OCI-LY7 (cell line): ENCODE results near the gene FNBP1. TPM values are rescaled to one million over a fixed set of nuclear protein-coding genes. Genes with fewer than 3 reads are reported as not detected.

ENCODE experiments used
- BruUV-seq: library from RNA; stranded (reverse); fragments of 400-500 nt; replicated peaks from 2 replicates; lab custom pipeline; 2021; lab: Mats Ljungman, UMichigan
- CTCF ChIA-PET: fragments of 300-600 bp; sonication (Branson Sonifier 250); formaldehyde crosslinking; loops from one replicate; lab custom pipeline; 2022; ENCODE audit warnings: antibody characterized with exemption; ENCODE audit not compliant: unreplicated experiment; lab: Charles Lee
- POLR2A ChIA-PET: fragments of 300-600 bp; sonication (Branson Sonifier 250); formaldehyde crosslinking; loops from one replicate; lab custom pipeline; 2022; ENCODE audit warnings: antibody characterized with exemption; lab: Charles Lee
- DNase-seq: peaks from one replicate; pipeline ENCODE4 v3.0.0-alpha.2; 2015; ENCODE audit warnings: low spot score
- H2AFZ ChIP-seq: fragments of 200-600 bp; sonication (generic), shearing (Covaris generic); 2 replicates; pipeline ENCODE4 v1.6.1; 2014; ENCODE audit warnings: mild to moderate bottlenecking, antibody characterized with exemption, low read length, moderate library complexity
- H3K27ac ChIP-seq: fragments of 200-600 bp; sonication (generic); 2 replicates; pipeline ENCODE4 v1.5.1; 2014; ENCODE audit warnings: mixed run types, low read depth, mild to moderate bottlenecking, moderate library complexity, low read length, inconsistent platforms; ENCODE audit not compliant: poor library complexity, severe bottlenecking
- H3K36me3 ChIP-seq: fragments of 200-600 bp; sonication (generic); 2 replicates; pipeline ENCODE4 v1.6.1; 2014; ENCODE audit warnings: mild to moderate bottlenecking, antibody characterized with exemption, low read length, moderate library complexity, mixed read lengths; ENCODE audit not compliant: insufficient read depth
- H3K4me1 ChIP-seq: fragments of 200-600 bp; sonication (generic); 2 replicates; pipeline ENCODE4 v1.5.1; 2014; ENCODE audit warnings: mild to moderate bottlenecking, low read length; ENCODE audit not compliant: insufficient read depth, poor library complexity, severe bottlenecking
- H3K4me2 ChIP-seq: fragments of 200-600 bp; sonication (generic); 2 replicates; pipeline ENCODE4 v1.6.1; 2014; ENCODE audit warnings: mild to moderate bottlenecking, low read length
- H3K4me3 ChIP-seq: fragments of 200-600 bp; sonication (generic); 2 replicates; pipeline ENCODE4 v1.5.1; 2014; ENCODE audit warnings: mild to moderate bottlenecking, low read depth, low read length; ENCODE audit not compliant: poor library complexity, severe bottlenecking
- H3K79me2 ChIP-seq: fragments of 200-600 bp; sonication (generic); 2 replicates; pipeline ENCODE4 v1.6.1; 2016; ENCODE audit warnings: low read depth, mild to moderate bottlenecking, low read length, moderate library complexity, mixed read lengths; ENCODE audit not compliant: insufficient read depth
- H3K9me2 ChIP-seq: fragments of 200-600 bp; sonication (generic); 2 replicates; pipeline ENCODE4 v1.6.1; 2016; ENCODE audit warnings: mild to moderate bottlenecking, low read length, mixed read lengths; ENCODE audit not compliant: insufficient read depth
- H3K9me3 ChIP-seq: fragments of 200-600 bp; sonication (generic); 2 replicates; pipeline ENCODE4 v1.6.1; 2014; ENCODE audit warnings: mild to moderate bottlenecking, mixed run types, low read length, mixed read lengths
- H4K20me1 ChIP-seq: fragments of 200-600 bp; sonication (generic); 2 replicates; pipeline ENCODE4 v1.6.1; 2014; ENCODE audit warnings: mild to moderate bottlenecking, antibody characterized with exemption, low read length, moderate library complexity, mixed read lengths; ENCODE audit not compliant: insufficient read depth
- EZH2phosphoT487 ChIP-seq: fragments of 200-600 bp; sonication (generic); IDR thresholded peaks from 2 replicates; pipeline ENCODE4 v1.6.1; 2018; ENCODE audit warnings: low read depth, borderline replicate concordance, mild to moderate bottlenecking, mixed run types, antibody characterized with exemption, low read length, moderate library complexity, mixed read lengths
- intact Hi-C: fragments of 100-400 bp; cut with micrococcal nuclease; formaldehyde crosslinking; loops from one replicate; pipeline ENCODE4 v1.10.0; 2022; ENCODE audit not compliant: unreplicated experiment
- total RNA-seq, 2 experiments: library from RNA; depleted of rRNA in 1 of 2; stranded (reverse); fragments of >200 nt in 1 of 2; shearing (Covaris generic) in 1 of 2; gene quantifications; 2 replicates each; pipeline ENCODE4 v1.2.3, GENCODE V29; 2014 to 2022
- TF ChIP-seq, protein P1 (sequence below): fragments of 200-600 bp; sonication (generic); conservative IDR thresholded peaks from 2 replicates; pipeline ENCODE4 v1.5.1; 2014; ENCODE audit warnings: mild to moderate bottlenecking, antibody characterized with exemption, low read length, moderate library complexity, mixed read lengths

The FNBP1 gene
- total RNA-seq, 2 experiments from 2014 or later: 93.3 to 164 TPM

GRCh38 chr9:130054820-130055219 is 11.8 kb upstream of the FNBP1 start:
- BruUV-seq: no TSS peak
- POLR2A ChIA-PET: no interaction called here

GRCh38 chr9:130054325-130054786 is 11.4 kb upstream of the FNBP1 start:
- Histone ChIP-seq H3K79me2 (peaks cover 74% of the 10 kb centered on the region), H4K20me1 (no peaks in the 10 kb centered on the region; the same call in 1 of the 2 replicates)
- DNase-seq: no peak

More at GRCh38 chr9:130054820-130055219, 11.8 kb upstream of the FNBP1 start:
- H3K9me3 ChIP-seq: no peaks in the 10 kb centered on the region
- H4K20me1 ChIP-seq: no peaks in the 10 kb centered on the region; the same call in 1 of the 2 replicates
- peak overlapping the region; percentile 40 for H3K27ac ChIP-seq
- CTCF ChIA-PET: no interaction called here
- H3K79me2 ChIP-seq: peaks cover 74% of the 10 kb centered on the region
- peaks cover 20% of the 10 kb centered on the region; the same call in 1 of the 2 replicates for H3K36me3 ChIP-seq
- DNase-seq: no peak
- TF ChIP-seq EZH2phosphoT487: no peak
- TF ChIP-seq, protein P1, sequence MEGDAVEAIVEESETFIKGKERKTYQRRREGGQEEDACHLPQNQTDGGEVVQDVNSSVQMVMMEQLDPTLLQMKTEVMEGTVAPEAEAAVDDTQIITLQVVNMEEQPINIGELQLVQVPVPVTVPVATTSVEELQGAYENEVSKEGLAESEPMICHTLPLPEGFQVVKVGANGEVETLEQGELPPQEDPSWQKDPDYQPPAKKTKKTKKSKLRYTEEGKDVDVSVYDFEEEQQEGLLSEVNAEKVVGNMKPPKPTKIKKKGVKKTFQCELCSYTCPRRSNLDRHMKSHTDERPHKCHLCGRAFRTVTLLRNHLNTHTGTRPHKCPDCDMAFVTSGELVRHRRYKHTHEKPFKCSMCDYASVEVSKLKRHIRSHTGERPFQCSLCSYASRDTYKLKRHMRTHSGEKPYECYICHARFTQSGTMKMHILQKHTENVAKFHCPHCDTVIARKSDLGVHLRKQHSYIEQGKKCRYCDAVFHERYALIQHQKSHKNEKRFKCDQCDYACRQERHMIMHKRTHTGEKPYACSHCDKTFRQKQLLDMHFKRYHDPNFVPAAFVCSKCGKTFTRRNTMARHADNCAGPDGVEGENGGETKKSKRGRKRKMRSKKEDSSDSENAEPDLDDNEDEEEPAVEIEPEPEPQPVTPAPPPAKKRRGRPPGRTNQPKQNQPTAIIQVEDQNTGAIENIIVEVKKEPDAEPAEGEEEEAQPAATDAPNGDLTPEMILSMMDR: no peak
- peak overlapping the region; percentile 92 for H3K4me3 ChIP-seq
- no peaks in the 10 kb centered on the region for H3K9me2 ChIP-seq
- intact Hi-C loops: no loop called here
- no peak overlapping the region; the same call in 1 of the 2 replicates for H2AFZ ChIP-seq
- peak overlapping the region; percentile 99 for H3K4me2 ChIP-seq
- H3K4me1 ChIP-seq: peaks cover 50% of the 10 kb centered on the region

More at GRCh38 chr9:130054325-130054786, 11.4 kb upstream of the FNBP1 start:
- Histone ChIP-seq H3K27ac (peak overlapping the region; percentile 40), H3K4me3 (peak overlapping the region; percentile 92), H3K4me1 (peaks cover 52% of the 10 kb centered on the region), H3K9me3 (no peaks in the 10 kb centered on the region), H3K36me3 (peaks cover 15% of the 10 kb centered on the region; the same call in 1 of the 2 replicates), H2AFZ (peak overlapping the region; percentile 59; the same call in 1 of the 2 replicates), H3K4me2 (peak overlapping the region; percentile 99), H3K9me2 (no peaks in the 10 kb centered on the region)
- BruUV-seq: TSS peak; percentile 68
- no peak for TF ChIP-seq EZH2phosphoT487
- TF ChIP-seq, protein P1: no peak
- ChIA-PET POLR2A (interaction anchor here (0.8 to 1.8 kb wide), 7 partner anchors 7 to 169 kb away, joined by 3 to 10 read pairs (median 6); no protein-coding TSS in a partner anchor), CTCF (no interaction called here)
- intact Hi-C loops: no loop called here
